Panc1 (cell line): Measurements from ENCODE around the gene MRPL20. TPM values are rescaled to one million over a fixed set of nuclear protein-coding genes. Genes with fewer than 3 reads are reported as not detected.
"Not testable (repeated sequence)": the region's sequence is repeated elsewhere in the genome, so short reads cannot be mapped to it uniquely, and the experiment has no call there.

Experiments used
- ATAC-seq: fragments of 200-7000 bp; cut with Tn5 transposase; 2 replicates; pipeline ENCODE4 v1.9.1; 2020; ENCODE audit warnings: mild to moderate bottlenecking, moderate library complexity
- Bru-seq: library from RNA; stranded (reverse); fragments of 400-500 nt; gene quantifications from one replicate; lab custom pipeline; 2021; lab: Mats Ljungman, UMichigan
- BruChase-seq, 2 experiments: library from RNA; stranded (reverse); fragments of 400-500 nt; gene quantifications; one replicate each; lab custom pipeline; 2021; lab: Mats Ljungman, UMichigan
- BruUV-seq: library from RNA; stranded (reverse); fragments of 400-500 nt; replicated peaks from 2 replicates; lab custom pipeline; 2021; lab: Mats Ljungman, UMichigan
- CTCF ChIA-PET: fragments of 300-600 bp; sonication (Branson Sonifier 250); formaldehyde crosslinking; loops from one replicate; lab custom pipeline; 2022; ENCODE audit warnings: antibody characterized with exemption; lab: Charles Lee
- POLR2A ChIA-PET: fragments of 300-600 bp; sonication (Branson Sonifier 250); formaldehyde crosslinking; loops from one replicate; lab custom pipeline; 2022; ENCODE audit warnings: antibody characterized with exemption; lab: Charles Lee
- DNase-seq: peaks from one replicate; pipeline ENCODE4 v3.0.0-alpha.2; 2010; ENCODE audit warnings: low read depth, low spot score
- H3K27ac ChIP-seq: 2 replicates; pipeline ENCODE4 v1.5.1; 2011; ENCODE audit warnings: mild to moderate bottlenecking, low read length, inconsistent platforms
- H3K27me3 ChIP-seq: fragments of 200-500 bp; sonication (Bioruptor generic); 2 replicates; pipeline ENCODE4 v1.6.0; 2014; ENCODE audit warnings: low read length, inconsistent platforms; ENCODE audit not compliant: control insufficient read depth, insufficient read depth
- H3K36me3 ChIP-seq: fragments of 200-500 bp; sonication (Bioruptor generic); 2 replicates; pipeline ENCODE4 v1.5.1; 2014; ENCODE audit warnings: inconsistent platforms, mild to moderate bottlenecking, low read length, moderate library complexity; ENCODE audit not compliant: control insufficient read depth, insufficient read depth
- H3K4me1 ChIP-seq: 2 replicates; pipeline ENCODE4 v1.5.1; 2011; ENCODE audit warnings: inconsistent platforms, mild to moderate bottlenecking, low read length, moderate library complexity; ENCODE audit not compliant: control insufficient read depth, insufficient read depth
- H3K4me3 ChIP-seq, 2 experiments: 2 replicates each; pipeline ENCODE4 v1.5.1; 2011 to 2012; ENCODE audit warnings: low read depth in 2 of 2, low read length in 2 of 2, mild to moderate bottlenecking in 2 of 2, inconsistent platforms in 1 of 2, moderate library complexity in 1 of 2
- H3K9me3 ChIP-seq: fragments of 200-500 bp; sonication (Bioruptor generic); 2 replicates; pipeline ENCODE4 v1.5.1; 2014; ENCODE audit warnings: low read depth, mild to moderate bottlenecking, inconsistent platforms, low read length, moderate library complexity; ENCODE audit not compliant: control insufficient read depth, insufficient read depth
- POLR2AphosphoS5 ChIP-seq: IDR thresholded peaks from 2 replicates; pipeline ENCODE4 v1.6.1; 2012; ENCODE audit warnings: mild to moderate bottlenecking, low read depth, low read length, moderate library complexity
- SIN3A ChIP-seq: IDR thresholded peaks from 2 replicates; pipeline ENCODE4 v1.6.1; 2012; ENCODE audit warnings: low read depth, mild to moderate bottlenecking, low read length, moderate library complexity, borderline replicate concordance; ENCODE audit not compliant: insufficient read depth
- TCF7L2 ChIP-seq: IDR thresholded peaks from 2 replicates; pipeline ENCODE4 v1.6.1; 2011; ENCODE audit warnings: mild to moderate bottlenecking, low read depth, low read length, inconsistent platforms
- in situ Hi-C: cut with HindIII; loops from 2 replicates; pipeline ENCODE4 v1.10.0; 2016; ENCODE audit warnings: low sequenced_read_pairs, low pct_unique_long_range_greater_than_20kb
- intact Hi-C: fragments of 100-400 bp; cut with micrococcal nuclease; formaldehyde crosslinking; loops from one replicate; pipeline ENCODE4 v1.10.0; 2022; ENCODE audit not compliant: unreplicated experiment
- long read RNA-seq: library from polyadenylated mRNA; unstranded; transcript quantifications from one replicate; pipeline ENCODE4 v2.0.0, GENCODE V29; 2021; ENCODE audit not compliant: unreplicated experiment
- polyA plus RNA-seq: library from polyadenylated mRNA; unstranded; fragments of >200 nt; gene quantifications from one replicate; pipeline ENCODE4 v1.2.1, GENCODE V29; 2012; ENCODE audit warnings: missing spikeins; ENCODE audit not compliant: insufficient read length
- total RNA-seq: library from RNA; stranded (reverse); gene quantifications from one replicate; pipeline ENCODE4 v1.2.1, GENCODE V29; 2021; ENCODE audit not compliant: unreplicated experiment
- TF ChIP-seq, protein P1 (sequence below): fragments of 450-650 bp; IDR thresholded peaks from 2 replicates; pipeline ENCODE4 v1.5.1; 2017; ENCODE audit warnings: mild to moderate bottlenecking
- TF ChIP-seq, protein P2 (sequence below), 2 experiments: IDR thresholded peaks; 2 replicates each; pipeline ENCODE4 v1.6.1; 2011 to 2012; ENCODE audit warnings: low read depth in 2 of 2, control low read depth in 1 of 2, low read length in 1 of 2, mild to moderate bottlenecking in 1 of 2, moderate library complexity in 1 of 2; ENCODE audit not compliant: insufficient read depth in 1 of 2

The MRPL20 gene
- total RNA-seq (196 TPM), Bru-seq, nascent RNA (percentile 93 among the genes with signal in this experiment), BruChase-seq, experiment 1, labeled RNA remaining after a 2-hour chase (percentile 95 among the genes with signal in this experiment), BruChase-seq, experiment 2, labeled RNA remaining after a 6-hour chase (percentile 95 among the genes with signal in this experiment)
- 252 TPM for polyA plus RNA-seq
- long read RNA-seq, transcript MRPL20-204 (3 exons, 1,693 nt): minor isoform, 8 of 213 reads
- long read RNA-seq, transcript MRPL20-201 (4 exons, 721 nt): major isoform, 119 of 213 reads
- long read RNA-seq, partial matches to known transcripts: 9 of 213 reads
- long read RNA-seq, other reads (novel, unspliced or antisense): 76 of 213 reads

- no peaks in the 10 kb centered on the region for H3K27me3 ChIP-seq
- BruUV-seq: no TSS peak
- ChIA-PET CTCF (no interaction called here), POLR2A (interaction anchor here (0.5 to 1.0 kb wide), 2 partner anchors 25 to 92 kb away, joined by 3 to 8 read pairs; no protein-coding TSS in a partner anchor)
- 0 out of 2 replicates have a peak, but pooled peaks have one; percentile 39 for TF ChIP-seq TCF7L2
- peak; percentile 94 for TF ChIP-seq POLR2AphosphoS5
- TF ChIP-seq, protein P1, sequence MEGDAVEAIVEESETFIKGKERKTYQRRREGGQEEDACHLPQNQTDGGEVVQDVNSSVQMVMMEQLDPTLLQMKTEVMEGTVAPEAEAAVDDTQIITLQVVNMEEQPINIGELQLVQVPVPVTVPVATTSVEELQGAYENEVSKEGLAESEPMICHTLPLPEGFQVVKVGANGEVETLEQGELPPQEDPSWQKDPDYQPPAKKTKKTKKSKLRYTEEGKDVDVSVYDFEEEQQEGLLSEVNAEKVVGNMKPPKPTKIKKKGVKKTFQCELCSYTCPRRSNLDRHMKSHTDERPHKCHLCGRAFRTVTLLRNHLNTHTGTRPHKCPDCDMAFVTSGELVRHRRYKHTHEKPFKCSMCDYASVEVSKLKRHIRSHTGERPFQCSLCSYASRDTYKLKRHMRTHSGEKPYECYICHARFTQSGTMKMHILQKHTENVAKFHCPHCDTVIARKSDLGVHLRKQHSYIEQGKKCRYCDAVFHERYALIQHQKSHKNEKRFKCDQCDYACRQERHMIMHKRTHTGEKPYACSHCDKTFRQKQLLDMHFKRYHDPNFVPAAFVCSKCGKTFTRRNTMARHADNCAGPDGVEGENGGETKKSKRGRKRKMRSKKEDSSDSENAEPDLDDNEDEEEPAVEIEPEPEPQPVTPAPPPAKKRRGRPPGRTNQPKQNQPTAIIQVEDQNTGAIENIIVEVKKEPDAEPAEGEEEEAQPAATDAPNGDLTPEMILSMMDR: no peak
- TF ChIP-seq SIN3A: peak; percentile 86; the same call in 1 of the 2 replicates
- TF ChIP-seq, protein P2, sequence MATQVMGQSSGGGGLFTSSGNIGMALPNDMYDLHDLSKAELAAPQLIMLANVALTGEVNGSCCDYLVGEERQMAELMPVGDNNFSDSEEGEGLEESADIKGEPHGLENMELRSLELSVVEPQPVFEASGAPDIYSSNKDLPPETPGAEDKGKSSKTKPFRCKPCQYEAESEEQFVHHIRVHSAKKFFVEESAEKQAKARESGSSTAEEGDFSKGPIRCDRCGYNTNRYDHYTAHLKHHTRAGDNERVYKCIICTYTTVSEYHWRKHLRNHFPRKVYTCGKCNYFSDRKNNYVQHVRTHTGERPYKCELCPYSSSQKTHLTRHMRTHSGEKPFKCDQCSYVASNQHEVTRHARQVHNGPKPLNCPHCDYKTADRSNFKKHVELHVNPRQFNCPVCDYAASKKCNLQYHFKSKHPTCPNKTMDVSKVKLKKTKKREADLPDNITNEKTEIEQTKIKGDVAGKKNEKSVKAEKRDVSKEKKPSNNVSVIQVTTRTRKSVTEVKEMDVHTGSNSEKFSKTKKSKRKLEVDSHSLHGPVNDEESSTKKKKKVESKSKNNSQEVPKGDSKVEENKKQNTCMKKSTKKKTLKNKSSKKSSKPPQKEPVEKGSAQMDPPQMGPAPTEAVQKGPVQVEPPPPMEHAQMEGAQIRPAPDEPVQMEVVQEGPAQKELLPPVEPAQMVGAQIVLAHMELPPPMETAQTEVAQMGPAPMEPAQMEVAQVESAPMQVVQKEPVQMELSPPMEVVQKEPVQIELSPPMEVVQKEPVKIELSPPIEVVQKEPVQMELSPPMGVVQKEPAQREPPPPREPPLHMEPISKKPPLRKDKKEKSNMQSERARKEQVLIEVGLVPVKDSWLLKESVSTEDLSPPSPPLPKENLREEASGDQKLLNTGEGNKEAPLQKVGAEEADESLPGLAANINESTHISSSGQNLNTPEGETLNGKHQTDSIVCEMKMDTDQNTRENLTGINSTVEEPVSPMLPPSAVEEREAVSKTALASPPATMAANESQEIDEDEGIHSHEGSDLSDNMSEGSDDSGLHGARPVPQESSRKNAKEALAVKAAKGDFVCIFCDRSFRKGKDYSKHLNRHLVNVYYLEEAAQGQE (IDR thresholded peaks at IDR 0.05; ENCODE audit: insufficient read depth in 1 of 2, low read depth in 2 of 2, low read length in 1 of 2): 0 out of 4 replicates have a peak, but pooled peaks of 1 of the 2 experiments have one; percentile 12
- DNase-seq (no peak), ATAC-seq (peak; percentile 93)
- H3K36me3 ChIP-seq: peaks cover 8% of the 10 kb centered on the region
- peak within 1 kb of the TSS; percentile 96 for H3K27ac ChIP-seq
- intact Hi-C loops (no loop called here), in situ Hi-C loops (no loop called here)
- H3K4me3 ChIP-seq: peak within 1 kb of the TSS; percentile 81 to 88
- peaks cover 36% of the 10 kb centered on the region for H3K4me1 ChIP-seq
- H3K9me3 ChIP-seq: no peaks in the 10 kb centered on the region
Measured at GRCh38 chr1:1406821-1407635, at the start of gene MRPL20. Gene MRPL20, minus strand, starts transcription at chr1:1407293. Its CDS starts 76 bp downstream, at chr1:1407217.

- H3K9me3 ChIP-seq, H3K4me1 ChIP-seq, DNase-seq, H3K27ac ChIP-seq, H3K27me3 ChIP-seq, intact Hi-C loops, POLR2A ChIA-PET, ATAC-seq, in situ Hi-C loops, H3K4me3 ChIP-seq, CTCF ChIA-PET, H3K36me3 ChIP-seq, BruUV-seq: not testable (repeated sequence)
Measured at GRCh38 chr1:1456683-1457255, 49.7 kb upstream of the MRPL20 start.

DNA sequence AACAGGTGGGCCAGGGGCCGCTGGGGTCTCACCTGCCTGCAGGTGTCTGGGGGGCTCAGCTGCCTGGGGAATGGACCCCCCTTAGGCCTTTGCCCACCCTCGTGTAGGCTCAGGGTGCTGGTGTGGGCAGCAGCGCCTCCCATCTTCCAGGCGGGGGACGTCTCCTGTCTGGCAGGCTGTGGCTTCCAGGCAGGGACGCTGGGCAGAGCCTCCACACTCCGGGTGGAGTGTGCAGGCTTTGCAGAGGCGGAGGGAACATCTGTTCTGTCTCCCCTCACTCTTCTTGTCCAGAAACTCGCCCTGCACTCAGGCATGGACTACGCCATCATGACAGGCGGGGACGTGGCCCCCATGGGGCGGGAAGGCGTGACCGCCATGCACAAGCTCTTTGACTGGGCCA, 48.8 kb upstream of the MRPL20 start:
- H3K9me3 ChIP-seq, H3K4me3 ChIP-seq, DNase-seq, H3K4me1 ChIP-seq, BruUV-seq, H3K27ac ChIP-seq, in situ Hi-C loops, H3K36me3 ChIP-seq, H3K27me3 ChIP-seq, intact Hi-C loops, CTCF ChIA-PET, POLR2A ChIA-PET: not testable (repeated sequence)
- ATAC-seq: 0 out of 2 replicates have a peak, but pooled peaks have one; percentile 23
